GM19023 (cell line): Measurements from ENCODE around the gene KLHL30.

Experiments used
- ATAC-seq: cut with Tn5 transposase; IDR thresholded peaks from one replicate; pipeline ENCODE4 v1.9.1; 2021; ENCODE audit warnings: mild to moderate bottlenecking, moderate library complexity; ENCODE audit not compliant: unreplicated experiment

KLHL30 gene

GRCh38 chr2:238138331-238139195 is at the start of gene KLHL30:
KLHL30 (plus strand) TSS chr2:238138668; CDS start chr2:238140755, 2,087 bp downstream.
- ATAC-seq: no peak

- no peak for ATAC-seq
These were observed 47.6 kb upstream of the KLHL30 start for GRCh38 chr2:238090887-238091286.

GRCh38 chr2:238091436-238092060 is 46.9 kb upstream of the KLHL30 start:
- ATAC-seq: no peak

GRCh38 chr2:238092486-238093035 is 45.9 kb upstream of the KLHL30 start:
- ATAC-seq: no peak

- ATAC-seq: no peak
These were observed 45.0 kb upstream of the KLHL30 start for GRCh38 chr2:238093181-238094140.

GRCh38 chr2:238094438-238095022 is 43.9 kb upstream of the KLHL30 start:
- no peak for ATAC-seq

GRCh38 chr2:238095143-238095542 is 43.3 kb upstream of the KLHL30 start:
- no peak for ATAC-seq

GRCh38 chr2:238096311-238097011 is 42.0 kb upstream of the KLHL30 start:
- no peak for ATAC-seq

GRCh38 chr2:238097201-238097987 is 41.1 kb upstream of the KLHL30 start:
- no peak for ATAC-seq

- ATAC-seq: peak; percentile 70
These were observed 40.2 kb upstream of the KLHL30 start for GRCh38 chr2:238097988-238098871.

GRCh38 chr2:238098901-238099713 is 39.4 kb upstream of the KLHL30 start:
- peak; percentile 12 for ATAC-seq

GRCh38 chr2:238099714-238100048 is 38.8 kb upstream of the KLHL30 start:
- ATAC-seq: no peak

- ATAC-seq: no peak
These were observed 38.2 kb upstream of the KLHL30 start, which contains the start of gene ESPNL for GRCh38 chr2:238100049-238100820. ESPNL (plus strand) TSS chr2:238100340; CDS start chr2:238100420, 80 bp downstream.

- ATAC-seq: no peak
These were observed 37.4 kb upstream of the KLHL30 start for GRCh38 chr2:238100821-238101771.
